Eye (tissue), 1 donor: ENCODE measurements around the gene TP53I11.
A peak's percentile ranks its signal among the peaks of the same experiment; 100 is the strongest.

ENCODE experiments used
- DNase-seq: peaks from one replicate; pipeline ENCODE4 v3.0.0-alpha.2; 2015

TP53I11 gene

DNA sequence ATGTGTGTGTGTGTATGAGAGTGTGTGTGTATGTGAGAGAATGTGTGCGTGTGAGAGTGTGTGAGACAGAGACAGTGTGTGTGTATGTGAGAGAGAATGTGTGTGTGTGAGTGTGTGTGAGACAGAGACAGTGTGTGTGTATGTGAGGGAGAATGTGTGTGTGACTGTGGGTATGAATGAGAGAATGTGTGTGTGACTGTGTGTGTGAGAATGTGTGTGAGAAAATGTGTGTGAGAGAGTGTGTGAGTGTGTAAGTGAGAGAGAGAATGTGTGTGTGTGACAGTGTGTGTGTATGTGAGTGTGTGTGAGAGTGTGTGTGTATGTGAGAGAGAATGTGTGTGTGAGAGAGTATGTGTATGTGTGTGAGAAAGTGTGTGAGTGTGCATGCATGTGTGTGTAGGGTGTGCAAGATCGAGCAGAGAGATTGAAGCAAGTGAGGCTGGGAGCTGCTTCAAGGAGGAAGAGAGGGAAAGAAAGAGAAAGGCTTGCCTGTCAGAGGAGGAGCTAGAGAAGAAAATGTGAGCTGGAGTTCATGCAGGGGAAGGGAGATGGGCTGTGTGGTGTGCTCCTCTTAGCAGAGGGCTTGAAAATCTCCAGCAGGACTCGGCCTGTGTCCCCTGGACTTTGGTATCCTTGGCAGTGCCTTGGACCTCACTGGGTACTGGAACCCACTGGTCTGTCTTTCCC is 27.7 kb upstream of the TP53I11 start:
- no peak for DNase-seq

- DNase-seq, result no peak
Observed at GRCh38 chr11:44977493-44977984, 26.9 kb upstream of the TP53I11 start.

- no peak for DNase-seq
Observed at GRCh38 chr11:44976576-44976975, 25.9 kb upstream of the TP53I11 start.

GRCh38 chr11:44974402-44975000 is 23.8 kb upstream of the TP53I11 start:
- no peak for DNase-seq

GRCh38 chr11:44973632-44974401 is 23.1 kb upstream of the TP53I11 start:
- no peak for DNase-seq

DNA sequence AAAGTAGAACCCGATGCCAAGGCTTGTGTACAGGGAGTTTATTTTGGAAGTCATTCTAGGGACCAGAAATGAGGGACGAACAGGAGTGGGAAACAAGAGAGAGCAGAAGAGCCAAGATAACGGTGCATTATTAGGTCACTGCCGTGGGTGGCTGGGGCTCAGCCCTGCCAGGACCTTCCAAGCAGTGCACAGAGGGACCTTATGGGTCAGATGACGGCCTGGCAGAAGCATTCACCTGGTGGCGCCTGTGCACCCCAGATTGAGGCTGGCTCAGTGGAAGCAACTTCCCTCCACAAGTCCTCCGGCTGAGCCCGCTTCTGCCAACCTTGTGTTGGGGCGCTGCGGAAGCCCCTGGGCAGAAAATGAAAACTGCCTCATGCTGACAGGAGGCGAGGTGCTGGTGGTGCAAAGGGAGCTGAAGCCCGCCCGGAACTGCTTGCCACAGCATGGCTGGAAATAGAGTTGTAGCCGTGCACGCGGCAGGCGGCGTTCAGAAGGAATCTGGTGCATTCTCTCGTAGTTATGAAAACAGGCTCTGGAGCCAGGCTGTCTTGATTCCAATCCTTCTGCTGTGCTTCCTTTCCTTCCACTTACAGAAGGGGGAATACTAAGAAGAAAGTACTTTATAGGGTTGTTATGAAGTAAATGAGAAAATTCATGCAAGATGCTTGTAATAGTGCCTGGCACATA is 22.2 kb upstream of the TP53I11 start:
- DNase-seq, result no peak

- DNase-seq, result no peak
Observed at GRCh38 chr11:44971185-44971584, 20.5 kb upstream of the TP53I11 start.

- DNase-seq, result no peak
Observed at GRCh38 chr11:44970293-44970692, 19.6 kb upstream of the TP53I11 start.

DNA sequence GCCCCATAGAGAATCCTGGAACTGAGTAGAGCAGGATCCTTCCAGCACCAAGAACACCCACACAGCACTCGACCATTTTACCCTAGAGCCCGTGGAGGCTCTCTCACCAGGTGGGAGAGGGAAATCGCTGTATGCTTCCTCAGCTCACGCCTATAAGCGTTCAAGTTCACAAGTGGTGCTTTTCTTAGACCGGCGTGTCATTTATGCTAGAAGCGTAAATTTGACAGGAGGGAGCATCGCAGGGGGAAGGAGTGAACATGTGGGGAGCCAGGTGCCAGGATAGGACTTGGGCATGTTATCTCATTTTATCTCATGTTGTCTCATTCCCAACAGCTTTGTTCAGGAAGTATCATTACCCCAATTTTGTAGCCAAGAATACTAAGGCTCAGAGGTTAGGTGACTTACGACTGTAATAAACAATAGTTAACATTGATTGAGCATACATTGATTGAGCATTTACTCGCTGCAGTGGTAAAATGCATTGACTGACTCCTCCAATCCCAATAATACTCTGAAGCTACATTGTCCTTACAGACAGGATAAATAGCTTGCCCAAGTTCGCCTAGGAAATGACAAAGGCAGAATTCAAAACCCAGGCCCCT is 19.1 kb upstream of the TP53I11 start:
- peak; percentile 57 for DNase-seq

- DNase-seq, result no peak
Observed at GRCh38 chr11:44968510-44968909, 17.8 kb upstream of the TP53I11 start.

DNA sequence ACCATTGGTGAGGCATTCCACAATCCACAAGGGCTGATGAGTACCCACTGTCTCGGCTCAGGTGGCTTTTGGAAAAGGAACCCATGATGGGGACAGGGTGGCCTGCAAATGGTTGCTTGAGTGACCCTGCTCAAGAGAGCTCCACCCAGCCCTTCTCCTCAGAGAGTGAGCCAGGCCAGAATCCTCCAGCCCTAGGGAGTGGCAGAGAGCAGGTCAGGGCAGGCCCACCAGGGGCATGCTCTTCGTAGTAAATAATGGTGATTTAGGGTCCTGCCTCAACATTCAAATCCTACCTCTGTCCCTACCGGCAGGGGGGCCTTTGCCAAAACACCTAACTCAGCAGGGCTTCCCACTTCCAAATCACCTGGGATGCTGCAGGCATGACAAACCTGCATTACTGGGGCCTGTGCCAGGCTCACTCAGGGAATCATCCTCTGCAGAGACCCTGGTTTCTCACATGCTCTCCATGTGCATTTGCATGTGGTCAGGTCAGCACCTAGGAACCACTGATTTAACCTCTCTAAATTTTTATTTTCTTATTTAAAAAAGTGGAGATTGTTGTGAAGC is 17.3 kb upstream of the TP53I11 start:
- DNase-seq, result no peak

DNA sequence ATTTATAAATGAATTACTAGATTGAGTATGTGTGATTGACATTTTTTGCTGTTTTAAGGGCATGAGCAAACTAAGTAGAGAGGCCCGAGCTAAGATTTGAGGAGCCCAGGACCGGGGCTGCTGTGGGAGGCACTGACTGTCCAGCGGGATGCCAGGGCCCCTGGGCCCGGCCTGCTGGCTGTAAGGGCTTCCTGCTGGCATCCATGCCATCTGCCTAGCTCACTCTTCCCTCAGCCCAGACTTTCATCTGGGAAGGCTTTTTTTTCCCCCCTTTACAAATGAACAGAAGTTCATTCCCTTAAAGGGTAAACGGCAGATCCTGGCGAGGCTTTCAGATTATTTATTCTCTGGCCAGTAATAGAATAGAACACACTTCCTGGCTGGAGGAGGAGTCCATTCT is 16.0 kb upstream of the TP53I11 start:
- no peak for DNase-seq

- peak; percentile 20 for DNase-seq
Observed at GRCh38 chr11:44964526-44965209, 14.0 kb upstream of the TP53I11 start.

- no peak for DNase-seq
Observed at GRCh38 chr11:44963948-44964347, 13.3 kb upstream of the TP53I11 start.

GRCh38 chr11:44963136-44963535 is 12.5 kb upstream of the TP53I11 start:
- DNase-seq, result peak; percentile 49

- DNase-seq, result no peak
Observed at GRCh38 chr11:44962464-44962863, 11.8 kb upstream of the TP53I11 start.

DNA sequence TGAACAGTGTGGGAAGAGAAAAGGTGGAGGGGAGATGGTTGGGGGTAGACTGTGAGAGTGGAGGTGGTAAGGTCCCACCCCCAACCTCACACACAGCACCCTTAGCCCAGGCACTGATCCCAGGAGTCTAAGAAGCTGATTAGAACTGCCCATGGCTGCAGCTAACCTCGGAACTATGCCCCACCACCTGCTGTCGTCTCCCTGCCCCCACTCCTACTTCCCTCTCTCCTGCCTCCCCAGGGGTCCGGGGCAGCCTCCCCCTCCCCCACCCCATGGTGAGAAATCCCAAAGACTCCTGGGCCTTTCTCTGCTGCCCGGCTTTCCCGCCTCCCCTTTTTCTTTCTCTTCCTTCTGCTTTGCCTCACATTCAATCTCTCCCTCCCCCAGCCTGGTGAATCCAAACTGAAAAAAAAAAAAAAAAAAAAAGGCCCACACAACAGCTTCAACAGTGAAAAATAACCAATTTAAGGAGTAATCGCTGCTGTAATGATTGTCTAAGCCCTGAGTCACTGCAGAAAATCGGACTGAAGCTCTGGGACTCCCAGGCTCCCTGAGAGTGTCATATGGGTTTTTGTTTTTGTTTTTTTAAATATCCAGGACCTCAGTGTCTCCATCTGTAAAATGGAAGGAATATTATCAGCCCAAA is 9.6 kb upstream of the TP53I11 start:
- no peak for DNase-seq

DNA sequence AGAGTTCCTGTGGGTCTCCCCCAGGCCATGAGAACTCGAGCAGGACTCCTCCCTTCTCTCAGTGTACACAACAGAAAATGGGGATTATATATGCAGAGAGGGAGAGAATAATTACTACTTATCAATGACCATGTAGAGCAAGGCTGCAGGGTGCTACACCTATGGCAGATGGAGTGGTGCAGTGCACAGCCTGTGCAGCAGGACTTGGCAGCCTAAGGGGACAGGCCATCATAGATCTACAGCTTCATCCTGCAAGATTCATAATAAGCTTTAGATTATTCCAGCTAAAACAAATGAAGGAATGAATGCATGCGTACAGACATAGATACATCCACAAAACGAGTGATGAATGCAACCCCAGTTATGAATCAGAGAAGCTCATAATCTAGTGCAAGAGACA is 8.4 kb upstream of the TP53I11 start:
- DNase-seq, result no peak

- peak; percentile 66 for DNase-seq
Observed at GRCh38 chr11:44957776-44958564, 7.3 kb upstream of the TP53I11 start.

DNA sequence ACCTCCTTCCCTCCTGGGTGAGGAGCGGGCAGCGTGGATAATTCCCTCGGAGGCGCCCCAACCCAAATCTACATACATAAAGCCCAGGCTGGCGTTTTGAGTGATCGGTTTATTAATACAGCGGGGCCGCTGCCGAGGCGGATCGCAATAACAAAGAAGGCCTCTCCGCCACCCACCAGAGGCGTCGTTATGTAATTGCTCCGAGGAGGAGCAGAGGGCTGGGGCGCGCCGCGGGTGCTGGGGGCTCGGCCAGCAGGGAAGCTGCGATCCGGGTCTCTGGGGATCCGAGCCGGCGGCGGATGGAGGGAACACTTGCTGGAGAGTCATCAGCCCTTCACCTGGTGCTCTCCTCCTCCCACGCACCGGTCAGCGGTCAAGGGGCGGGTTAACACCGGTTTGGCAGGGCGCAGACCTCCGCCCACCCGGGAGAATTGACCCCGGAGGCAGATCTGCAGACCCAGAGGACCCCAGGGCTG is 6.4 kb upstream of the TP53I11 start:
- peak; percentile 84 for DNase-seq
